GM21576 (cell line): Measurements from ENCODE around the gene VPS41.
"Not testable (repeated sequence)": the region's sequence is repeated elsewhere in the genome, so short reads cannot be mapped to it uniquely, and the experiment has no call there.

Experiments
- ATAC-seq: cut with Tn5 transposase; IDR thresholded peaks from one replicate; pipeline ENCODE4 v1.9.1; 2021; ENCODE audit warnings: mild to moderate bottlenecking, moderate library complexity; ENCODE audit not compliant: unreplicated experiment

The VPS41 gene

GRCh38 chr7:38858259-38858884 is 50.6 kb downstream of the VPS41 start:
- no peak for ATAC-seq

GRCh38 chr7:38855867-38856266 is 53.1 kb downstream of the VPS41 start:
- no peak for ATAC-seq

- no peak for ATAC-seq
These were observed 53.6 kb downstream of the VPS41 start for GRCh38 chr7:38855386-38855785.

GRCh38 chr7:38854947-38855346 is 54.0 kb downstream of the VPS41 start:
- not testable (repeated sequence) for ATAC-seq

- no peak for ATAC-seq
These were observed 57.7 kb downstream of the VPS41 start for GRCh38 chr7:38851321-38851720.

- ATAC-seq: no peak
These were observed 62.7 kb downstream of the VPS41 start for GRCh38 chr7:38846280-38846679.

GRCh38 chr7:38844952-38845563 is 63.9 kb downstream of the VPS41 start:
- no peak for ATAC-seq

GRCh38 chr7:38842746-38843145 is 66.2 kb downstream of the VPS41 start:
- ATAC-seq: no peak

- ATAC-seq: no peak
These were observed 68.1 kb downstream of the VPS41 start for GRCh38 chr7:38840736-38841460.

- ATAC-seq: no peak
These were observed 69.1 kb downstream of the VPS41 start for GRCh38 chr7:38839851-38840250.

GRCh38 chr7:38838725-38839385 is 70.1 kb downstream of the VPS41 start:
- no peak for ATAC-seq

- ATAC-seq: no peak
These were observed 74.6 kb downstream of the VPS41 start for GRCh38 chr7:38834357-38834756.

GRCh38 chr7:38833329-38833728 is 75.7 kb downstream of the VPS41 start:
- ATAC-seq: no peak

GRCh38 chr7:38831259-38831996 is 77.6 kb downstream of the VPS41 start:
- ATAC-seq: no peak

- ATAC-seq: no peak
These were observed 78.2 kb downstream of the VPS41 start for GRCh38 chr7:38830826-38831225.

GRCh38 chr7:38829488-38830165 is 79.4 kb downstream of the VPS41 start:
- no peak for ATAC-seq

- no peak for ATAC-seq
These were observed 81.0 kb downstream of the VPS41 start for GRCh38 chr7:38828026-38828425.

GRCh38 chr7:38825721-38826440 is 83.1 kb downstream of the VPS41 start:
- ATAC-seq: no peak

- ATAC-seq: no peak
These were observed 84.0 kb downstream of the VPS41 start for GRCh38 chr7:38824948-38825347.

- ATAC-seq: no peak
These were observed 86.4 kb downstream of the VPS41 start for GRCh38 chr7:38822549-38822948.
